Ovary (tissue), 3 donors: ENCODE data around the gene SCAPER.

ENCODE experiments used
- CTCF ChIP-seq, 3 donors: fragments of 450-650 bp in 2 of 3; fragments of 200-600 bp in 1 of 3; IDR thresholded peaks; one replicate each; pipeline versions ENCODE4 v1.5.1 to v1.8.0; 2016 to 2022; ENCODE audit warnings: antibody characterized with exemption in 3 of 3, mild to moderate bottlenecking in 1 of 3
- EP300 ChIP-seq: sonication (generic); formaldehyde crosslinking; IDR thresholded peaks from one replicate; pipeline ENCODE4 v1.6.1; 2017; ENCODE audit warnings: antibody characterized with exemption
- POLR2A ChIP-seq: fragments of 450-650 bp; IDR thresholded peaks from one replicate; pipeline ENCODE4 v1.6.1; 2017; ENCODE audit warnings: antibody characterized with exemption, mild to moderate bottlenecking, moderate library complexity
- donor health status: DM: no; HTN: no; CAD: no.

DNA sequence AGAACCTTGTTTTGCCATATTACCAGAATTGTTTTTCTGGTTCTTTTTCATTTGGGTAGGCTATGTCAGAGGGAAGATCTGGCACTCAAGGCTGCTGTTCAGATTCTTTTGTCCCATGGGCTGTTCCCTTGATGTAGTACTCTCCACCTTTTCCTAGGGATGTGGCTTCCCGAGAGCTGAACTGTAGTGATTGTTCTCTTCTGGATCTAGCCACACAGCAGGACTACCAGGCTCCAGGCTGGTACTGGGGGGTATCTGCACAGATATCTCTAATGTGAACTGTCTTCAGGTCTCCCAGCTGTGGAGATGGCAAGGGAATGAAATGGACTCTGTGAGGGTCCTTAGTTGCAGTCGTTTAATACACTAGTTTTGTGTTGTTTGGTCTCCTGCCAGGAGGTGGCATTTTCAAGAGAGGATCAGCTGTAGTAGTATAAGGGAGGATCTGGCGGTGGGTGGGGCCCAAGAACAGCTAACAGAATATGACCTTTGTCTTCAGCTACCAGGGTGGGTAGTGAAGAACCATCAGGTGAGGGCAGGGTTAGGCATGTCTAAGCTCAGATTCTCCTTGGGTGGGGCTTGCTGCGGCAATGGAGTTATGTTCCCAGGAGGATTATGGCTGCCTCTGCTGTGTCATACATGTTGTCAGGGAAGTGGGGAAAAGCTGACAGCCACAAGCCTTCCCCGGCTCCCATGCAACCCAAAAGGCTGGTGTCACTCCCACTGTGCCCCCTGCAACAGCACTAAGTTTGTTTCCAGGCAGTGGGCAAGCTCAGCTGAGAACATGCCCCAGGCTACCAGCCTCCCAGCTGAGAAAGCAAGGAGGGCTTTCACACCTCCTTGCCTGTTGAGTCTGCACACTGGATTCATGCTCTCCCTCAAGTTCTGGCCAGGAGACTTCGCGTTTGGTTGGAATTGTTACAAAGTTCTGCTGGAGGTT is 316.1 kb downstream of the SCAPER start:
- TF ChIP-seq CTCF (IDR thresholded peaks at IDR 0.05) (no peak), POLR2A (no peak), EP300 (no peak)
